Caco-2 (cell line): ENCODE data around the gene SEPTIN6. TPM values are rescaled to one million over a fixed set of nuclear protein-coding genes. Genes with fewer than 3 reads are reported as not detected.

Source experiments
- BruUV-seq: library from RNA; stranded (reverse); fragments of 400-500 nt; replicated peaks from 2 replicates; lab custom pipeline; 2021; lab: Mats Ljungman, UMichigan
- CTCF ChIA-PET: fragments of 300-600 bp; sonication (Branson Sonifier 250); formaldehyde crosslinking; loops from one replicate; lab custom pipeline; 2022; ENCODE audit warnings: antibody characterized with exemption; lab: Charles Lee
- POLR2A ChIA-PET: fragments of 300-600 bp; sonication (Branson Sonifier 250); formaldehyde crosslinking; loops from one replicate; lab custom pipeline; 2022; ENCODE audit warnings: antibody characterized with exemption; lab: Charles Lee
- DNase-seq, 2 experiments: peaks; one replicate each; pipeline versions ENCODE4 v3.0.0 to v3.0.0-alpha.2; 2020 to 2022
- H3K27me3 ChIP-seq: replicated peaks from 2 replicates; pipeline ENCODE4 v1.6.0; 2011; ENCODE audit warnings: low read length; ENCODE audit not compliant: control insufficient read depth, insufficient read depth
- H3K36me3 ChIP-seq: 2 replicates; pipeline ENCODE4 v1.5.1; 2011; ENCODE audit warnings: low read length; ENCODE audit not compliant: control insufficient read depth, insufficient read depth
- H3K4me1 ChIP-seq: fragments of 250-450 bp; sonication (Bioruptor Pico); 2 replicates; pipeline ENCODE4 v1.5.1; 2020; ENCODE audit warnings: mild to moderate bottlenecking
- H3K4me3 ChIP-seq: 2 replicates; pipeline ENCODE4 v1.5.1; 2011; ENCODE audit warnings: low read depth, mild to moderate bottlenecking, control low read depth, low read length
- H3K9me3 ChIP-seq: fragments of 250-450 bp; sonication (Bioruptor Pico); 2 replicates; pipeline ENCODE4 v1.5.1; 2020; ENCODE audit warnings: mild to moderate bottlenecking, moderate library complexity
- H3K27ac Mint-ChIP-seq: one replicate; pipeline ENCODE4 v1.8.0; 2022; ENCODE audit warnings: mixed read lengths; ENCODE audit not compliant: unreplicated experiment
- H3K27me3 Mint-ChIP-seq: one replicate; pipeline ENCODE4 v1.8.0; 2022; ENCODE audit warnings: mixed read lengths; ENCODE audit not compliant: insufficient read depth, unreplicated experiment
- H3K36me3 Mint-ChIP-seq: one replicate; pipeline ENCODE4 v1.8.0; 2022; ENCODE audit warnings: mild to moderate bottlenecking, mixed read lengths; ENCODE audit not compliant: insufficient read depth, unreplicated experiment
- H3K4me1 Mint-ChIP-seq: one replicate; pipeline ENCODE4 v1.8.0; 2022; ENCODE audit warnings: low read depth, mixed read lengths; ENCODE audit not compliant: unreplicated experiment
- H3K4me3 Mint-ChIP-seq: one replicate; pipeline ENCODE4 v1.8.0; 2022; ENCODE audit warnings: mild to moderate bottlenecking, moderate library complexity, mixed read lengths; ENCODE audit not compliant: unreplicated experiment
- H3K9me3 Mint-ChIP-seq: one replicate; pipeline ENCODE4 v1.8.0; 2022; ENCODE audit warnings: mixed read lengths; ENCODE audit not compliant: unreplicated experiment
- intact Hi-C: fragments of 100-400 bp; cut with micrococcal nuclease; formaldehyde crosslinking; loops from one replicate; pipeline ENCODE4 v1.10.0; 2022; ENCODE audit not compliant: unreplicated experiment
- total RNA-seq: library from RNA; stranded (reverse); gene quantifications from 2 replicates; pipeline ENCODE4 v1.2.3, GENCODE V29; 2022
- TF ChIP-seq, protein P1 (sequence below), 2 experiments: fragments of 200-600 bp in 1 of 2; IDR thresholded peaks; 1 replicate in 1 of 2; 2 replicates in 1 of 2; pipeline versions ENCODE4 v1.5.1 to v1.8.0; 2011 to 2022; ENCODE audit warnings: antibody characterized with exemption in 1 of 2, control low read depth in 1 of 2, inconsistent platforms in 1 of 2, low read depth in 1 of 2, low read length in 1 of 2, mild to moderate bottlenecking in 1 of 2, moderate library complexity in 1 of 2; ENCODE audit not compliant: insufficient read depth in 1 of 2, severe bottlenecking in 1 of 2, unreplicated experiment in 1 of 2

The SEPTIN6 gene
- total RNA-seq, 1 experiment from 2014 or later: 11.1 TPM

DNA sequence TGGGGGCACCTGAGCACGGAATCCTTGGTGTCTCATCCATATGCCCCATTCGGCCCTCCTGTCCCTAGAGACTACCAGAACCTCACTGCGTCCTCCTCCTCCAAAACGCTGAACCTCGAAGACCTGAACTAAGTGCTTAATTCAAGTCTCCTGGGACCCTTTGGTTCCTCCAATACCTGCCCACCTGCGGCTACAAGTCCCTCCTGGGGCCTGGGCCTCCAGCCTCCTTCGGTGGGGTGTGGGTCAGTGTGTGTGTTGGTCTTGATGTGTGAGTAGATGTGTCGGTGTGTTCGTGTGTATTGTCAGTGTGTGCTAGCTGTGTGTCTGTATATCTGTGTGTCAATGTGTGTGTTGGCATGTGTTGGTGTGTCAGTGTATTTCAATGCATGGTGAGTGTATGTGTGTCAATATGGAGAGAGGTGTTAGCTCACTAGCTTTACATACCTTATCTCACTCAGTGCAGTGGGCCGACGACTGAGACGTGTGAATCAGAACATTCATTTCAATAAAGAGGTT, 2.6 kb upstream of the SEPTIN6 start:
- POLR2A ChIA-PET: no interaction called here
- Mint-ChIP-seq H3K9me3 (no peaks in the 10 kb centered on the region), H3K4me3 (no peak overlapping the region), H3K36me3 (no peaks in the 10 kb centered on the region), H3K27me3 (no peaks in the 10 kb centered on the region), H3K4me1 (no peaks in the 10 kb centered on the region), H3K27ac (no peak overlapping the region)
- Histone ChIP-seq H3K4me1 (no peaks in the 10 kb centered on the region), H3K4me3 (no peak overlapping the region), H3K27me3 (no peaks in the 10 kb centered on the region), H3K9me3 (no peaks in the 10 kb centered on the region), H3K36me3 (no peaks in the 10 kb centered on the region)
- TF ChIP-seq, protein P1, sequence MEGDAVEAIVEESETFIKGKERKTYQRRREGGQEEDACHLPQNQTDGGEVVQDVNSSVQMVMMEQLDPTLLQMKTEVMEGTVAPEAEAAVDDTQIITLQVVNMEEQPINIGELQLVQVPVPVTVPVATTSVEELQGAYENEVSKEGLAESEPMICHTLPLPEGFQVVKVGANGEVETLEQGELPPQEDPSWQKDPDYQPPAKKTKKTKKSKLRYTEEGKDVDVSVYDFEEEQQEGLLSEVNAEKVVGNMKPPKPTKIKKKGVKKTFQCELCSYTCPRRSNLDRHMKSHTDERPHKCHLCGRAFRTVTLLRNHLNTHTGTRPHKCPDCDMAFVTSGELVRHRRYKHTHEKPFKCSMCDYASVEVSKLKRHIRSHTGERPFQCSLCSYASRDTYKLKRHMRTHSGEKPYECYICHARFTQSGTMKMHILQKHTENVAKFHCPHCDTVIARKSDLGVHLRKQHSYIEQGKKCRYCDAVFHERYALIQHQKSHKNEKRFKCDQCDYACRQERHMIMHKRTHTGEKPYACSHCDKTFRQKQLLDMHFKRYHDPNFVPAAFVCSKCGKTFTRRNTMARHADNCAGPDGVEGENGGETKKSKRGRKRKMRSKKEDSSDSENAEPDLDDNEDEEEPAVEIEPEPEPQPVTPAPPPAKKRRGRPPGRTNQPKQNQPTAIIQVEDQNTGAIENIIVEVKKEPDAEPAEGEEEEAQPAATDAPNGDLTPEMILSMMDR (IDR thresholded peaks at IDR 0.05; ENCODE audit: insufficient read depth in 1 of 2, low read depth in 1 of 2, low read length in 1 of 2, severe bottlenecking in 1 of 2, unreplicated experiment in 1 of 2): no peak
- intact Hi-C loops: no loop called here
- no peak for DNase-seq
- CTCF ChIA-PET: interaction anchor here (0.6 kb wide), 1 partner anchor 367 kb away, joined by 3 read pairs; no protein-coding TSS in a partner anchor
- no TSS peak for BruUV-seq

DNA sequence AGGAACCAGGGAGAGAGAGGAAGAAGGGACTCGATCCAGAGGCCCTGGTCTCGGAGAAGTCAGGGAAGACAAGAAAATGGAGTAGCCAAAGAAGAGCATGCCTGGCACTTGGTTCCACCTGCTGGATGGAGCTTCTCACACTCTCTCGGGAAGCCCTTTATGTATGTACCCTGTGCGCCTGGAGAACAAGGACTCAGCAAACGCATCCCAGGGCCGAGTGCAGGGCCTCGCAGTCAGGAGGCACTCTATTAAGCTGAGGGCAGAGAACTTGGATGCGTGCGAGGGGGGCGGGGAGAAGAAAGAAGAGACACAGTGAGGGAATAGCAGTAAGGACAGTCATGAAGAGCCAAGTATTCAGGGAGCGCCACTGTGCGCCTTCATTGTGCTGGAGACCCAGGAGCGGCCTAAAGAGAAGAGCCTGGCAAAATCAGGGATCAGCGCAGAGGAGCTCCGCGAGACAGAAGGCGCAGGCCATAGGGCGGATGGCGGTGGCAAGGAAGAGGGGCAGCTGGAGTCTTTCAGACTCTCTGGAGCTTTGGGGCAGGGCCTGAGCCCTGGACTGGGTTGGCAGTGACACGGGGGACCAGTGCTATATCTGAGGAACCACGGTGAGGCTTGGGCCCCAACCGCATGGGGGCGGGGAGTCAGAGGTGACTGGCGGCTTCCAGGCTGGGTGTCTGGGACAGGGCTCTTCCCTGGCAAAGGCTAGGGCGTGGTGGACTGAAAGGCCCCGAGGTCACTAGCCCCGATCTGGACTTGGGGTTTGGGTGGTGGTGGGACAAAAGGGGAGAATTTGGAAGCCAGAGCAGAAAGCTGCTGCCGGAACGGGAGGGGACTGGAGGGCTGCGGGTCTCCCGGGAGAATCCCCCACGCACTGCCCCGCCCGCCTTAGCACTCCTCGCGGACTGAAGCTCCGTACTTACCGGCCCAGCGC, 1.9 kb upstream of the SEPTIN6 start:
- no TSS peak for BruUV-seq
- DNase-seq: no peak
- Histone ChIP-seq H3K4me3 (no peak overlapping the region), H3K9me3 (no peaks in the 10 kb centered on the region), H3K4me1 (no peaks in the 10 kb centered on the region), H3K27me3 (no peaks in the 10 kb centered on the region), H3K36me3 (no peaks in the 10 kb centered on the region)
- intact Hi-C loops: loop anchor here (5.0 kb wide), 1 partner anchor 83 kb away; no protein-coding TSS in a partner anchor
- Mint-ChIP-seq H3K27ac (no peak overlapping the region), H3K36me3 (no peaks in the 10 kb centered on the region), H3K4me3 (no peak overlapping the region), H3K9me3 (no peaks in the 10 kb centered on the region), H3K27me3 (no peaks in the 10 kb centered on the region), H3K4me1 (no peaks in the 10 kb centered on the region)
- TF ChIP-seq, protein P1 (IDR thresholded peaks at IDR 0.05; ENCODE audit: insufficient read depth in 1 of 2, low read depth in 1 of 2, low read length in 1 of 2, severe bottlenecking in 1 of 2, unreplicated experiment in 1 of 2): no peak
- ChIA-PET POLR2A (interaction anchor here (0.6 kb wide), 1 partner anchor 158 kb away, joined by 3 read pairs; the partner anchor contains the start of gene UPF3B), CTCF (no interaction called here)

DNA sequence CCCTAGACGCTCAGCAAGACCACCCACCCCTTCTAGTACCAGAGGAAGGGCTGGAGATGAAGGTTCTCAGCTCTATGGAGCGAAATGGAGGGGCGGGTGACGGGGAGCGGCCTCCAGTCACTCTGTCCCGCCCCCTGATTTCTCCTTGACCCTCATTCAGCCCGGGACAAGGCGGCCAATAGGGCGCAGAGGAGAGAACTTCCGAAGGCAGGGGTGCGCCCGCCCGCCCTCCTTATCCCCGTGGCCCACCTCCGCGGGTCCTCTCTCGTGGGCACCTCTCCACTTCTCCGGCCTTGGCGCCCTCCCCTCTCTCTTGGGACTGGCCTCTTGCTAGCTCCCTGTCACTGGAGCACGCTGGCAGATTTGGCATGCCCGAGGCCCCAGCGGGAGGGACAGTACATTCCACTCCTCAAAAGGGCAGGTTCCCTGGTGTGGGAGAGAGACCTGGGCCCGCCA, 1.1 kb upstream of the SEPTIN6 start:
- DNase-seq: no peak
- Histone ChIP-seq H3K4me3 (no peak overlapping the region), H3K36me3 (no peaks in the 10 kb centered on the region), H3K9me3 (no peaks in the 10 kb centered on the region), H3K4me1 (no peaks in the 10 kb centered on the region), H3K27me3 (no peaks in the 10 kb centered on the region)
- Mint-ChIP-seq H3K9me3 (no peaks in the 10 kb centered on the region), H3K4me3 (no peak overlapping the region), H3K36me3 (no peaks in the 10 kb centered on the region), H3K4me1 (no peaks in the 10 kb centered on the region), H3K27ac (no peak overlapping the region), H3K27me3 (no peaks in the 10 kb centered on the region)
- TF ChIP-seq, protein P1 (IDR thresholded peaks at IDR 0.05; ENCODE audit: insufficient read depth in 1 of 2, low read depth in 1 of 2, low read length in 1 of 2, severe bottlenecking in 1 of 2, unreplicated experiment in 1 of 2): no peak
- ChIA-PET POLR2A (interaction anchor here (0.5 to 0.6 kb wide), 2 partner anchors 27 to 159 kb away, joined by 3 to 4 read pairs; partner anchors contain the start of gene UPF3B), CTCF (interaction anchor here (1.2 kb wide), 1 partner anchor 36 kb away, joined by 3 read pairs; no protein-coding TSS in a partner anchor)
- intact Hi-C loops: loop anchor here (5.0 kb wide), 1 partner anchor 82 kb away; no protein-coding TSS in a partner anchor
- no TSS peak for BruUV-seq
